Endothelial cell (in vitro differentiated cells): Measurements from ENCODE around the gene CMSS1. TPM values are rescaled to one million over a fixed set of nuclear protein-coding genes. Genes with fewer than 3 reads are reported as not detected.

Source experiments
- DNase-seq: peaks from one replicate; pipeline ENCODE4 v3.0.0; 2021; ENCODE audit warnings: low spot score
- H3K27ac Mint-ChIP-seq: one replicate; pipeline ENCODE4 v1.8.0; 2021; ENCODE audit warnings: mixed read lengths, inconsistent platforms; ENCODE audit not compliant: unreplicated experiment
- H3K27me3 Mint-ChIP-seq: one replicate; pipeline ENCODE4 v1.8.0; 2021; ENCODE audit warnings: mild to moderate bottlenecking, moderate library complexity, mixed read lengths, inconsistent platforms; ENCODE audit not compliant: unreplicated experiment
- H3K36me3 Mint-ChIP-seq: one replicate; pipeline ENCODE4 v1.8.0; 2021; ENCODE audit warnings: mild to moderate bottlenecking, low read depth, mixed read lengths, inconsistent platforms; ENCODE audit not compliant: unreplicated experiment
- H3K4me1 Mint-ChIP-seq: one replicate; pipeline ENCODE4 v1.8.0; 2021; ENCODE audit warnings: mild to moderate bottlenecking, mixed read lengths, inconsistent platforms; ENCODE audit not compliant: unreplicated experiment
- H3K4me3 Mint-ChIP-seq: one replicate; pipeline ENCODE4 v1.8.0; 2021; ENCODE audit warnings: mild to moderate bottlenecking, mixed read lengths, inconsistent platforms; ENCODE audit not compliant: unreplicated experiment
- H3K9me3 Mint-ChIP-seq: one replicate; pipeline ENCODE4 v1.8.0; 2021; ENCODE audit warnings: mixed read lengths, inconsistent platforms; ENCODE audit not compliant: unreplicated experiment
- total RNA-seq: library from RNA; stranded (reverse); fragmentation: NEBNext Ultra II Directional; extraction: Animal tissue kit (Norgen Biotek cat#: 25700); gene quantifications from one replicate; pipeline ENCODE4 v1.2.1, GENCODE V29; 2021; ENCODE audit not compliant: unreplicated experiment
- TF ChIP-seq, protein P1 (sequence below): fragments of 200-600 bp; sonication (generic); IDR thresholded peaks from one replicate; pipeline ENCODE4 v1.5.0; 2021; ENCODE audit warnings: antibody characterized with exemption; ENCODE audit not compliant: unreplicated experiment

Gene CMSS1
- total RNA-seq, 1 donor from 2014 or later: 25.8 TPM

DNA sequence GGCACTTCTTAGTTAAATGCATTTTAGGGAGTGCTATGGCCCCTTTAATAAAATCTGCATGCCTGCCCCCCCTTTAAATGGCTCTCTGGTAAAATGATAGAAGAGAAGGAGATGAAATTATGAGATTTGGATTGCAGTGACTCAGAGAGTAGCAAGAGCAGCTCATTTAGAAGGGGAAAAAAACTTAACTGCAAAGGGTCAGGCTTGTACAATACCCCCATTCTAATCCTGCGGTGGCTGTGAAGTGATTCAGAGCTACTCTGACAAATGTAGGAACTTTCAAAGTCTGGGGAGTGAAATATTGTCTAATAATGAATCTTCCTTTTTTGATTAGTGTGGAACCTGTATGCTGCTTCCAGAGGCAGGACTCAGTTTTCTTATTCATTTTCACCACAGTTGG, 399.1 kb downstream of the CMSS1 start:
- Mint-ChIP-seq H3K27ac (no peak overlapping the region), H3K4me3 (no peak overlapping the region), H3K4me1 (no peaks in the 10 kb centered on the region), H3K27me3 (peaks cover 4% of the 10 kb centered on the region), H3K9me3 (peaks cover 4% of the 10 kb centered on the region), H3K36me3 (peaks cover 5% of the 10 kb centered on the region)
- TF ChIP-seq, protein P1, sequence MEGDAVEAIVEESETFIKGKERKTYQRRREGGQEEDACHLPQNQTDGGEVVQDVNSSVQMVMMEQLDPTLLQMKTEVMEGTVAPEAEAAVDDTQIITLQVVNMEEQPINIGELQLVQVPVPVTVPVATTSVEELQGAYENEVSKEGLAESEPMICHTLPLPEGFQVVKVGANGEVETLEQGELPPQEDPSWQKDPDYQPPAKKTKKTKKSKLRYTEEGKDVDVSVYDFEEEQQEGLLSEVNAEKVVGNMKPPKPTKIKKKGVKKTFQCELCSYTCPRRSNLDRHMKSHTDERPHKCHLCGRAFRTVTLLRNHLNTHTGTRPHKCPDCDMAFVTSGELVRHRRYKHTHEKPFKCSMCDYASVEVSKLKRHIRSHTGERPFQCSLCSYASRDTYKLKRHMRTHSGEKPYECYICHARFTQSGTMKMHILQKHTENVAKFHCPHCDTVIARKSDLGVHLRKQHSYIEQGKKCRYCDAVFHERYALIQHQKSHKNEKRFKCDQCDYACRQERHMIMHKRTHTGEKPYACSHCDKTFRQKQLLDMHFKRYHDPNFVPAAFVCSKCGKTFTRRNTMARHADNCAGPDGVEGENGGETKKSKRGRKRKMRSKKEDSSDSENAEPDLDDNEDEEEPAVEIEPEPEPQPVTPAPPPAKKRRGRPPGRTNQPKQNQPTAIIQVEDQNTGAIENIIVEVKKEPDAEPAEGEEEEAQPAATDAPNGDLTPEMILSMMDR: no peak
- DNase-seq: no peak

DNA sequence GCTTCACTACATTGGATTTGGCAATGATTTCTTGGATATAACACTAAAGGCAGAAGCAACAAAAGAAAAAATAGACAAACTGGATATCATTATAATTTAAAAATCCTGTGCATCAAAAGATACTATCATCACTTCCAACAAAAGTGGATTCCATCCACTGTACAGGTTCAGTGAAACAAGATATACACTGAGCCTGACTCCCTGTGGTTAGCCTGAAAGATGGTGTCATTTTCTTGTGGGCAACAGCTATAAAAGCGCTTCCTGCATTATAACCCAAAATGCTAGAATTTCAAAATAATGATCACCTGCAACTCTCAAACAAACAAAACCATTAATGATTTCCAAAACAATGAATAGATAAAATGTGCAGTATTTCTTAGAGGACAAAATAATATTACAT, 403.5 kb downstream of the CMSS1 start:
- Mint-ChIP-seq H3K27ac (no peak overlapping the region), H3K27me3 (peaks cover 2% of the 10 kb centered on the region), H3K4me1 (no peaks in the 10 kb centered on the region), H3K4me3 (no peak overlapping the region), H3K36me3 (peaks cover 4% of the 10 kb centered on the region), H3K9me3 (peaks cover 4% of the 10 kb centered on the region)
- no peak for DNase-seq
- TF ChIP-seq, protein P1: no peak

DNA sequence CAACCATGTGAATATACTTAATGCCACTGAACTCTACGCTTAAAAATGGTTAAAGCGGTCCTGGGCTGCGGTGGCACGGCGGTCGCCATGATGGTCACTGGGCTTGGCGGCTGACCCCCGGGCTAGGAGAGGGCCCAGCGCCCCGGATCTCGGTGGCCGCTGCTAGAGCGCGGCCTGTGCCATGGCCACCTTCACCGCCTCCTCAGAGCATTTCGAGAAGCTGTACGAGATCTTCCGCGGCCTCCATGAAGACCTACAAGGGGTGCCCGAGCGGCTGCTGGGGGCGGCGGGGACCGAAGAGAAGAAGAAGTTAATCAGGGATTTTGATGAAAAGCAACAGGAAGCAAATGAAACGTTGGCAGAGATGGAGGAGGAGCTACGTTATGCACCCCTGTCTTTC, 407.5 kb downstream of the CMSS1 start:
- Mint-ChIP-seq H3K27ac (no peak overlapping the region), H3K4me3 (no peak overlapping the region), H3K36me3 (no peaks in the 10 kb centered on the region), H3K27me3 (no peaks in the 10 kb centered on the region), H3K4me1 (no peaks in the 10 kb centered on the region), H3K9me3 (no peaks in the 10 kb centered on the region)
- TF ChIP-seq, protein P1: no peak
- no peak for DNase-seq

DNA sequence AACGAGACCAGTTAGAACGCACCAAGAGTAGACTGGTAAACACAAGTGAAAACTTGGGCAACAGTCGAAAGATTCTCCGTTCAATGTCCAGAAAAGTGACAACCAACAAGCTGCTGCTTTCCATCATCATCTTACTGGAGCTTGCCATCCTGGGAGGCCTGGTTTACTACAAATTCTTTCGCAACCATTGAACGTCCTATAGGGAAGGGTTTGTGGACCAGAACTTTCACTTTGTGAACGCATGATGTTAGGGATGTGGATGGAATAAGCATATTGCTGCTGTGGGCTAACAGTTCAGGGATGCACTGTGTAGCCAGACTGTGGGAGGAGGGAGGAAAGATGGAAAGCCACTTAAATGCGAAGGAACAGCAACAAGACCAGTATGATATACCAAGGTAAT, 408.2 kb downstream of the CMSS1 start:
- H3K4me1 Mint-ChIP-seq: no peaks in the 10 kb centered on the region
- no peaks in the 10 kb centered on the region for H3K27me3 Mint-ChIP-seq
- no peak overlapping the region for H3K4me3 Mint-ChIP-seq
- no peaks in the 10 kb centered on the region for H3K36me3 Mint-ChIP-seq
- H3K27ac Mint-ChIP-seq: no peak overlapping the region
- TF ChIP-seq, protein P1: no peak
- no peak for DNase-seq
- H3K9me3 Mint-ChIP-seq: no peaks in the 10 kb centered on the region

DNA sequence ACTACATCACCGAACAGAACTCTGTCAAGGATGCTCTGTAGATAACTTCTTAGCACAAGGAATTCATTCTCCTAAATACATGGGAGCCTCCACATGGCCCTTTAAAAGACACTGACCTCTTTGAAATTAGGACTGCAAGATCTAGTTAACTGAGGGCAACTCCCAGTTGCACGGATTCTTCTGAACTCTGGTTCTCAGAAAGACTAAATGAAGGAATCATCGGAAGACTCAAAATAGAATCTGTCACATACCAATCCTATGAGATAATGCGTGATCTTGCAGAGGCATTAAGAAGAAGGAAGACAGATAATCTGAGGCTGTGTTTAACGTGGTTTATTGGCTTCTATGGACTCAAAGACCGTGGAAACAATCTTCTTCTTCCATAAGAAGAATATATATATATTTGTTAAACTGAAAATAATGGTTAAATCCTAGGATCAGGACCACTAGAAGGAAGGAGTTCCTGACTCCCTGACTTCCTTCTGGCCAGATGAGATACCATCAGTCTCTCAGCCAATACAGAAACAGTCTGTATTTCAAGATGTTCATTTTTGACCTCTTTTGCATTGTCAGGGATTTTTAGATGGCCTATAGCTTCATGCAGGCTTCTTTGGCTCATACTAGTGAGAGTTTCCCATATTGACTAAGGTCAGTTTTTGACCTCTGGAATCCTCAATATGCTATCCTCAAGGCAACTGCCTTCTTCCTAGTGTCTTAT, 409.2 kb downstream of the CMSS1 start:
- no peak overlapping the region for H3K4me3 Mint-ChIP-seq
- no peaks in the 10 kb centered on the region for H3K4me1 Mint-ChIP-seq
- H3K36me3 Mint-ChIP-seq: no peaks in the 10 kb centered on the region
- TF ChIP-seq, protein P1: no peak
- DNase-seq: no peak
- H3K9me3 Mint-ChIP-seq: no peaks in the 10 kb centered on the region
- H3K27me3 Mint-ChIP-seq: no peaks in the 10 kb centered on the region
- H3K27ac Mint-ChIP-seq: no peak overlapping the region
